ENCODE measurements around the gene NPAS3.

- no peak for TF ChIP-seq GATA2 (IDR thresholded peaks at IDR 0.05; ENCODE audit: low read depth, low read length)
- TF ChIP-seq GATA3 (IDR thresholded peaks at IDR 0.05; ENCODE audit: low read depth, low read length) = no peak
Measured at GRCh38 chr14:33576014-33576413, 637.3 kb downstream of the NPAS3 start.
